ENCODE data around the gene DLX3.

DNA sequence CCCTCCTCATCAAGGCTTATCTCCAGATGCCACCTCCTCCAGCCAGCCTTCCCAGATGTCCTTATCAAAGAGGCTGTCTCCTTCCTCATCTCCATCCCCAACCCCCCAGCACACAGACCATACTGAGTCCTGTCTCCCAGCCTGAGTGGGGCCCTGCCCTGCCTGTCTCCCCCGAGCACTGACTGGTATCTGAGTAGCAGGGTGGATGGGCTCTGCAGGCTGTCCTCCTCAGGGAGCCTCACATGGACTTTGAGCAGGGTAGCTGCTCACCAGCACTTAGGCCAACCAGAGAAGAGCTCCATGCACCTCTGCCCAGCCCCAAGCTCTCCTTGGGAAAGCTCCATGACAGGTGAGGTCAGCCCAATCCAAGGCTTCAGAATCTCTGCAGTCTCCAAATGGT is 40.9 kb upstream of the DLX3 start:
- TF ChIP-seq EZH2 (IDR thresholded peaks at IDR 0.05) = no peak
- TF ChIP-seq, protein P1, sequence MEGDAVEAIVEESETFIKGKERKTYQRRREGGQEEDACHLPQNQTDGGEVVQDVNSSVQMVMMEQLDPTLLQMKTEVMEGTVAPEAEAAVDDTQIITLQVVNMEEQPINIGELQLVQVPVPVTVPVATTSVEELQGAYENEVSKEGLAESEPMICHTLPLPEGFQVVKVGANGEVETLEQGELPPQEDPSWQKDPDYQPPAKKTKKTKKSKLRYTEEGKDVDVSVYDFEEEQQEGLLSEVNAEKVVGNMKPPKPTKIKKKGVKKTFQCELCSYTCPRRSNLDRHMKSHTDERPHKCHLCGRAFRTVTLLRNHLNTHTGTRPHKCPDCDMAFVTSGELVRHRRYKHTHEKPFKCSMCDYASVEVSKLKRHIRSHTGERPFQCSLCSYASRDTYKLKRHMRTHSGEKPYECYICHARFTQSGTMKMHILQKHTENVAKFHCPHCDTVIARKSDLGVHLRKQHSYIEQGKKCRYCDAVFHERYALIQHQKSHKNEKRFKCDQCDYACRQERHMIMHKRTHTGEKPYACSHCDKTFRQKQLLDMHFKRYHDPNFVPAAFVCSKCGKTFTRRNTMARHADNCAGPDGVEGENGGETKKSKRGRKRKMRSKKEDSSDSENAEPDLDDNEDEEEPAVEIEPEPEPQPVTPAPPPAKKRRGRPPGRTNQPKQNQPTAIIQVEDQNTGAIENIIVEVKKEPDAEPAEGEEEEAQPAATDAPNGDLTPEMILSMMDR (IDR thresholded peaks at IDR 0.05) = no peak

Data from neural progenitor cell (in vitro differentiated cells).